GM18499 (cell line): ENCODE data around the gene BAD.
"Not testable (repeated sequence)": the region's sequence is repeated elsewhere in the genome, so short reads cannot be mapped to it uniquely, and the experiment has no call there.

ENCODE experiments used
- ATAC-seq: cut with Tn5 transposase; IDR thresholded peaks from one replicate; pipeline ENCODE4 v1.9.1; 2021; ENCODE audit warnings: moderate number of reproducible peaks; ENCODE audit not compliant: insufficient read depth, unreplicated experiment

BAD gene

GRCh38 chr11:64315667-64316526 lies 31.4 kb upstream of the BAD start:
- not testable (repeated sequence) for ATAC-seq

GRCh38 chr11:64314805-64315561 lies 30.5 kb upstream of the BAD start:
- ATAC-seq: no peak

GRCh38 chr11:64314146-64314804 lies 29.8 kb upstream of the BAD start:
- no peak for ATAC-seq

GRCh38 chr11:64313491-64314145 lies 29.2 kb upstream of the BAD start:
- ATAC-seq: no peak

GRCh38 chr11:64312947-64313346 lies 28.5 kb upstream of the BAD start:
- no peak for ATAC-seq

- not testable (repeated sequence) for ATAC-seq
These were observed 23.3 kb upstream of the BAD start for GRCh38 chr11:64307795-64308194.

GRCh38 chr11:64306876-64307622 lies 22.6 kb upstream of the BAD start:
- no peak for ATAC-seq

- ATAC-seq: no peak
These were observed 22.1 kb upstream of the BAD start for GRCh38 chr11:64306563-64306875.

- ATAC-seq: no peak
These were observed 21.5 kb upstream of the BAD start for GRCh38 chr11:64305691-64306562.

- ATAC-seq: peak; percentile 60
These were observed 20.7 kb upstream of the BAD start, which contains the start of gene ESRRA for GRCh38 chr11:64305075-64305690. TSS of gene ESRRA (plus strand) at chr11:64305524. CDS start at chr11:64307180, 1,656 bp downstream.

- peak; percentile 27 for ATAC-seq
These were observed 20.0 kb upstream of the BAD start for GRCh38 chr11:64304316-64305072.

GRCh38 chr11:64304032-64304315 lies 19.5 kb upstream of the BAD start:
- ATAC-seq: no peak

GRCh38 chr11:64303109-64304031 lies 18.9 kb upstream of the BAD start:
- no peak for ATAC-seq

GRCh38 chr11:64299847-64300648 lies 15.6 kb upstream of the BAD start, which contains the start of gene CATSPERZ:
TSS of gene CATSPERZ (plus strand) at chr11:64300358. CDS start at chr11:64300411, 53 bp downstream.
- ATAC-seq: no peak

GRCh38 chr11:64298966-64299846 lies 14.7 kb upstream of the BAD start:
- ATAC-seq: no peak
